GM12872 (cell line): ENCODE results near the gene RAP1GAP2.

Source experiments
- TF ChIP-seq, protein P1 (sequence below): IDR thresholded peaks from 3 replicates; pipeline ENCODE4 v1.5.1; 2011; ENCODE audit warnings: low read depth, mild to moderate bottlenecking, low read length, moderate library complexity; ENCODE audit not compliant: insufficient read depth

The RAP1GAP2 gene

DNA sequence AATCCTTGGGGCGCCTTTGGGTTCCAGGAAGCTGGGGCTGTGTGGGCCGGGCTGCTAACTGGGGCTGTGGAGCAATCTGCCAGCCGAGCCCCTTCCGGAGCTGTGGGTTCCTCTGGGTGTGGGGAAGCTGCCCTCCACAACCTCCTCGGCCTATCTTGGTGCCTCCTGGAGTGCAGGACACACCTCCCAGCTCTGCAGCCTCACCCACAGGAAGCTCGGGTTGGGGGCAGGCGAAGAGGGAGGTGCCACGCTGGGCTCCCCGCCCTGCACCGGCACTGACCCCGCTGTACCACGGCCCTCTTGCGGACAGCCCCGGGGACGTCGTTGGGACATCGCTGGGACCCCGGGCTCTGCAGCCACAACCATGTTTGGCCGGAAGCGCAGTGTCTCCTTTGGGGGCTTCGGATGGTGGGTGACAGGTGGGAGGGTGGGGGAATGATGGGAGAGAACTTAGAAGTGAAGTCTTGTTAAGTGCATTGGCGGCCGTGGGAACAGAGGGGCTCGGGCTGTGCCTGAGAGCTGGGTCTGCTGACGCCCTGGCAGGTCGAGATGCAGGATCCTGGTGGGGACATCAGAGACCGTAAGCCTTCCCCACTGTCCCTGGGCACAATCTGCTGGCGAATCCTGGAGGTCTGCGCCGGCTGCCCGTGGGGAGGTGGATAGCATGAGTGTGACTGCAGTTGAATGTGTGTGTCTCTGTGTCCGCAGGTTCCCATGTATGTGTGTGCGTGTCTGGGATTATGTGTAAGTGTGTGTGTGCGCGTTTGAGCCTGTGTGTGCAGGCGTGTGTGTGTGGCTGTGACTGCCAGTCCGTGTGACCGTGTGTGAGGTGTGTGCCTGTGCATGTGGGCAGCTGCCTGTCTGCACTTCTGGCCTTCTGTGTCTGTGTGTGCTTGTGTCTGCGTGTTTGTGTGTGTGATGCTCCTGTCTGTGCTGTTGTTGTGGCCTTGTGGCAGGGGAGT lies at the start of gene RAP1GAP2:
TSS of gene RAP1GAP2 (plus strand) at position 275 of the 962 bp plus-strand sequence. CDS start at position 365, 90 bp downstream.
- TF ChIP-seq, protein P1, sequence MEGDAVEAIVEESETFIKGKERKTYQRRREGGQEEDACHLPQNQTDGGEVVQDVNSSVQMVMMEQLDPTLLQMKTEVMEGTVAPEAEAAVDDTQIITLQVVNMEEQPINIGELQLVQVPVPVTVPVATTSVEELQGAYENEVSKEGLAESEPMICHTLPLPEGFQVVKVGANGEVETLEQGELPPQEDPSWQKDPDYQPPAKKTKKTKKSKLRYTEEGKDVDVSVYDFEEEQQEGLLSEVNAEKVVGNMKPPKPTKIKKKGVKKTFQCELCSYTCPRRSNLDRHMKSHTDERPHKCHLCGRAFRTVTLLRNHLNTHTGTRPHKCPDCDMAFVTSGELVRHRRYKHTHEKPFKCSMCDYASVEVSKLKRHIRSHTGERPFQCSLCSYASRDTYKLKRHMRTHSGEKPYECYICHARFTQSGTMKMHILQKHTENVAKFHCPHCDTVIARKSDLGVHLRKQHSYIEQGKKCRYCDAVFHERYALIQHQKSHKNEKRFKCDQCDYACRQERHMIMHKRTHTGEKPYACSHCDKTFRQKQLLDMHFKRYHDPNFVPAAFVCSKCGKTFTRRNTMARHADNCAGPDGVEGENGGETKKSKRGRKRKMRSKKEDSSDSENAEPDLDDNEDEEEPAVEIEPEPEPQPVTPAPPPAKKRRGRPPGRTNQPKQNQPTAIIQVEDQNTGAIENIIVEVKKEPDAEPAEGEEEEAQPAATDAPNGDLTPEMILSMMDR = no peak

DNA sequence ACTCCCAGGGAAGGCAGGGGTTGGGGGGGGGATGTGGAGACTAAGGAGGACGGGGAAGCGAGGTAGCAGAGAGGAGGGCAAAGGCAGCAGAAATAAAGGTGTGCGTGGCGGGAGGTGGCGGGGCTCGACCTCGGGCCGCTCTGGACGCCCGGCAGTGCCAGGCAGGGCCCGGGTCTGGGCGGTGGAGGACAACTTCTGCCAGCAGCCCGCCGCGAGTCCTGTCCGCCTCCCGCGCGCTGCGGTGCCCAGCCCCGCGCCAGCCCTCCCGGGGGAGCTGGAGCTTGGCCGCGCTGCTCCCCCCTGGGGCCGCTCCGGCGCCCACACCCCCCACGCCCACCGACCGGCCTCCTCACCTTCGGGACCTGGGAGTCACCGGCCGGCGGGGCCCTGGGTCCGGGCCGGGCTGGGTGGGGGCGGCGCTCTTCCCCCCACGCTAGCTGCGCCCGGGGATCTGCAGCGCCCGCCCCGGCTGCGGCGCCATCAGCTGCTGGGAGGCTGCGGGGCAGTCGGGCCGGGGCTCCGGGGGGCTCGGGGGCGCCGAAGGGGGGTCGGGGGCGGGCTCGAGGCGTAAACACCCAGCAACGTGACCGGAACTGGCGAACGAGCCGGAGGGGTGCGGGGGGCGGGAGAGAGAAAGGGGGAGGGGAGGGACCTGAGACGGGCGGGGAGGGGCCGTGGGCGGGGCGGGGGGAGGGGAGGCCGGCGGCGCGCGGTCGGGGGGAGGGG lies 47.0 kb upstream of the RAP1GAP2 start, which contains the start of gene CCDC92B:
TSS of gene CCDC92B (minus strand) at position 595 of the 726 bp plus-strand sequence. CDS start 14,507 bp downstream, outside the sequence.
- TF ChIP-seq, protein P1 = no peak

DNA sequence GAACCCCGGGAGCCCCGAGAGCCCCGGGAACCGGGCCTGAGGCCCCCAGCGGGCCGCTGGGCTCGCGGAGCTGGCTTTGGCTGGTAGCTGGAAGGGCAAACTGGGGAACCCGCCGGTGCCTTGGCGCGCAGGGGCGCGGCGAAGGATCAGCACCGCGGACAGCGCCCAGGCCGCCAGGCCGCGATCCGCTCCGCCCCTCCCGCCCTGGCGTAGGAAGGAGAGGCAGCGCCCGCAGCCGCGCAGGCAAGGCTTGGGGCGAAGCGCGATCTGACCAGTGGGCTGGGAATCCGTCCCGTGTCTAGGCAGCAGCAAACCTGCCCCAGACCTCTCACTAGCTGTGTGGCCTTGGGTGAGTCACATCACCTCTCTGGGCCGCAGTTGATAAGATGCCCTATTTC lies 46.5 kb upstream of the RAP1GAP2 start:
- TF ChIP-seq, protein P1 = no peak

DNA sequence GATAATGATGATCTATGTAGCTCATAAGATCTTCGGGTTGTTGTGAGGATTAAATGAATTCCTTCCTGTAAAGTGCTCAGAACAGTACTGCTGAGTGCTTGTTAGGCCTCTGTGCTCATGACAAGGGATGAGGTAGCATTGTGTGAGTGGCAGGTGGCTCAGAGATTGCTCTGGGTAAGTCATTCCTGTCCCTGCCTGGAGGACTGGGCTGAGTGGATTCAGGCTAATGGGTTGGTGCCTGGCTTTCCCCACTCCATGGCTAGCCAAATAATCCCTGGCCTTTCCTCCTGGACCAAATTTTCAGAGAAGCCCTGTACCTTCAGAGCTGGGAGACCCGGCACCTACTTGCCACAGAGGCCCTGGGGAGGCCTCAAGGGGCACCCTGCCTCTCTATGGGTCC lies 45.5 kb upstream of the RAP1GAP2 start:
- TF ChIP-seq, protein P1 = no peak

DNA sequence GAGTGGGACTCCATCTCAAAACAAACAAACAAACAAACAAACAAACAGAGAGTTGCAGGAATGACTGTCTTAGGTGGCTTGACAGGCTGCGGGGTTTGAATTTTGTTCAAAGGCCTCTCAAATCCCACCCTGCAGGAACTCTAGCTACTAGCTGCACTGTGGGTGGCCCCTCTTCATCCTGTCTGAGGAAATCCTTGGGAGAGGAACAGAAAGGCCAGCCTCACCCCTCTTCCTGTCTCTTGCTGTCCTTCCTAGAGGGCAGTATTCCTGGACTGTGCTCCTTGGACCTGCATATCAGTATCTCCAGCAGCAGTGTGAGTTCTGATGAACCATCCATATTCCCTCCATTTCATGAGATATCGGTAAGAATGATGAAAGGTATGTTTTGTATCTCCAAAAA lies 44.7 kb upstream of the RAP1GAP2 start:
- TF ChIP-seq, protein P1 = no peak

DNA sequence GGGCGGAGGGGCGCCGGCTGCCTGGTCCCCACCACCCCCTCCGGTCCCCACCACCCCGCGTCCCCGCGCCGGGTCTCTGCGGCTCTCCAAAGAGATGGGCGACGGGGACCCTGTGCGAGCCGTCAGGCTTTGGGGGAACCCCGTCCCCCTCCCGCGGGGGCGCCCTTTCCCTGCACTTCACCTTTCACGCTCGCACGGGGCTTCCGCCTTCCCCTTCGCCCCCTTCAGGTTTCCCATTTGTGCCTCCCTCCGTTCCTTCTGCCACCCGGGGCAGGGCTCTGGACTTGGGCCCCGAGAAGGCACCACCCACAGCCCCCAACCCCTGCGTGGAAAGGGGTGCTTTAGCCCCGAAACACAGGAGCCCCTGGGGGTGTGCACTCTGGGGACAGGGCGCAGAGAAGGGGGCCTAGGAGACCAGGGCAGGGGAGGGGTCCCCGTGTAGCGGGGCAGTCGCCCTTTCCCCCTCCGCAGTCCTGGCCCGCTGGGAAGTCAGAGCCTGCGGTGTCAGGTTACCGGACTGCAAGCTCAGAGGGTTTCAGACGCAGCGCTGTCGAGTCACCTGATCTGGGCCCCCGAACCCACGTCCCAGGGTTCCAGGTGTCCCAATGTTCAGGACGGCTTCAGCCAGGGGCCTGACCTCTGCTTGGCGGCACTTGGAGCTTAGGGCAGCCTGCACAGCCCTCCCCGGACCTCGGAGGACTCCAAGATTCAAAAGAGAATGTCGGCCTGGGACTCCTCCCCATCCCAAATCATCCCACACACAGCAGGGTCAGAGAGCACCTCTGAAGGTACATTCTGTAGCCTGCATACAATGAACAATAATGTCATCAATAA lies 40.1 kb upstream of the RAP1GAP2 start:
- TF ChIP-seq, protein P1 = no peak
